Measurements from ENCODE around the gene SHOC2. TPM values are rescaled to one million over a fixed set of nuclear protein-coding genes. Genes with fewer than 3 reads are reported as not detected.

The SHOC2 gene
- total and polyA plus RNA-seq, 2 of the 4 experiments (the other 2 are of a cell fraction), result 13.4 to 47.5 TPM

- peaks cover 26 to 51% of the 10 kb centered on the region in 2 experiments for H3K79me1 ChIP-seq (ENCODE audit: low read depth in 1 of 2, low read length in 2 of 2)
- H3K9ac ChIP-seq (ENCODE audit: low read depth, low read length), result no peak overlapping the region
- in situ Hi-C loops (cut with MboI; ENCODE audit: low sequenced_read_pairs), result no loop called here
- peaks cover 8% of the 10 kb centered on the region; the same call in 1 of the 2 replicates for H3K4me1 ChIP-seq (ENCODE audit: control insufficient read depth, insufficient read depth, low read length)
- H3K9me1 ChIP-seq (ENCODE audit: insufficient read depth, low read length), result no peaks in the 10 kb centered on the region
- no peak overlapping the region for H2BK15ac ChIP-seq (ENCODE audit: low read depth, low read length)
- H3K27ac ChIP-seq (ENCODE audit: insufficient read depth, low read length), result no peak overlapping the region
- BruUV-seq (replicated peaks), result no TSS peak
- no peak overlapping the region for H3K23ac ChIP-seq (ENCODE audit: low read depth, low read length)
- no peak overlapping the region for H3K18ac ChIP-seq (ENCODE audit: low read depth, low read length)
- H3K14ac ChIP-seq (replicated peaks; ENCODE audit: low read depth, low read length), result no peak overlapping the region
- H3K4me2 ChIP-seq (ENCODE audit: low read depth, low read length), result no peak overlapping the region
- no peak overlapping the region for H3K4ac ChIP-seq (ENCODE audit: low read depth, low read length)
- ChIA-PET POLR2A (ENCODE audit: unreplicated experiment) (no interaction called here), CTCF (no interaction called here)
- H2AK9ac ChIP-seq (replicated peaks; ENCODE audit: low read depth, low read length, poor library complexity), result no peak overlapping the region
- H2BK120ac ChIP-seq (ENCODE audit: low read depth, low read length), result no peak overlapping the region
- H3K9me3 ChIP-seq (ENCODE audit: control insufficient read depth, insufficient read depth, low read length), result no peaks in the 10 kb centered on the region
- no peak overlapping the region for H2BK20ac ChIP-seq (ENCODE audit: low read depth, low read length)
- peaks cover 46% of the 10 kb centered on the region; the same call in 1 of the 2 replicates for H4K20me1 ChIP-seq (ENCODE audit: insufficient read depth, low read length)
- no peak for ATAC-seq (ENCODE audit: low read depth)
- H3K27me3 ChIP-seq (ENCODE audit: control insufficient read depth, insufficient read depth, low read length), result no peaks in the 10 kb centered on the region
- TF ChIP-seq POLR2A (IDR thresholded peaks at IDR 0.05; ENCODE audit: low read depth, low read length) (no peak), NFE2L2 (IDR thresholded peaks at IDR 0.05; ENCODE audit: low read depth, low read length) (no peak), RFX5 (IDR thresholded peaks at IDR 0.05; ENCODE audit: low read depth, low read length) (no peak)
- no peak overlapping the region for H3K4me3 ChIP-seq (ENCODE audit: insufficient read depth, low read depth, low read length)
- H2BK5ac ChIP-seq (ENCODE audit: low read depth, low read length, poor library complexity, severe bottlenecking), result no peak overlapping the region
- no peak for DNase-seq
- intact Hi-C loops (cut with micrococcal nuclease), result no loop called here
- H2AFZ ChIP-seq (replicated peaks; ENCODE audit: low read length, poor library complexity), result no peak overlapping the region
- H2AK5ac ChIP-seq (ENCODE audit: low read depth, low read length), result no peak overlapping the region
- H4K91ac ChIP-seq (ENCODE audit: insufficient read depth, low read depth, low read length), result no peak overlapping the region
- H4K5ac ChIP-seq (ENCODE audit: low read depth, low read length), result no peak overlapping the region
- dilution Hi-C loops (cut with HindIII; ENCODE audit: low sequenced_read_pairs, unreplicated experiment), result no loop called here
- no peaks in the 10 kb centered on the region for H3K36me3 ChIP-seq (ENCODE audit: control insufficient read depth, insufficient read depth, low read length)
- H3K56ac ChIP-seq (ENCODE audit: extremely low read depth, insufficient read depth, low read length), result no peak overlapping the region
- no peak overlapping the region for H4K8ac ChIP-seq (ENCODE audit: low read depth in 2 of 2, low read length in 2 of 2)
Measured at GRCh38 chr10:110980807-110981206, 61.4 kb downstream of the SHOC2 start.

Measured in IMR-90 (cell line).